Cerebellar nuclear complex (tissue), 1 donor: ENCODE measurements around the gene SLC29A3.
"Not testable (repeated sequence)": the region's sequence is repeated elsewhere in the genome, so short reads cannot be mapped to it uniquely, and the experiment has no call there.

Experiments
- DNase-seq, 2 experiments: peaks; one replicate each; lab custom pipeline; 2025; lab: John Stamatoyannopoulos, UW

The SLC29A3 gene

DNA sequence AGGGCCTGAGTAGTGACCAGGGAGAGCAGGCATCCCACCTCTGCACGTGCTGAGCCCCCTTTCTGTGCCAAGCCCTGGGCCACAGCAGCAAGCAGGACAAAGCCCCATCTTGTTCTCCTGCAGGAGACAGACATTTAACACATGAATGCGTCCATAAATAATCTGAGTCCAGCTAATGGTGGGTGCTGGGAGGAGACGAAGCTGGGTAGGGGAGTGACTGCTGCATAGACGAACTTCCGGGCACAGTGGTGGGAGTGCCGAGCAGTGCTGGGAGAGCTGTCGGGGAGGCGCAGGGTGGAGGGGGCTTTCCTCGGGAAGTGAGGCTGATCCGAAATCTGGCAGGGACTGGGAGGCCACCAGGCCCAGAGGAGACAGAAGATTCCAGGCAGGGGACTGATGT, 35.2 kb upstream of the SLC29A3 start:
- no peak for DNase-seq

DNA sequence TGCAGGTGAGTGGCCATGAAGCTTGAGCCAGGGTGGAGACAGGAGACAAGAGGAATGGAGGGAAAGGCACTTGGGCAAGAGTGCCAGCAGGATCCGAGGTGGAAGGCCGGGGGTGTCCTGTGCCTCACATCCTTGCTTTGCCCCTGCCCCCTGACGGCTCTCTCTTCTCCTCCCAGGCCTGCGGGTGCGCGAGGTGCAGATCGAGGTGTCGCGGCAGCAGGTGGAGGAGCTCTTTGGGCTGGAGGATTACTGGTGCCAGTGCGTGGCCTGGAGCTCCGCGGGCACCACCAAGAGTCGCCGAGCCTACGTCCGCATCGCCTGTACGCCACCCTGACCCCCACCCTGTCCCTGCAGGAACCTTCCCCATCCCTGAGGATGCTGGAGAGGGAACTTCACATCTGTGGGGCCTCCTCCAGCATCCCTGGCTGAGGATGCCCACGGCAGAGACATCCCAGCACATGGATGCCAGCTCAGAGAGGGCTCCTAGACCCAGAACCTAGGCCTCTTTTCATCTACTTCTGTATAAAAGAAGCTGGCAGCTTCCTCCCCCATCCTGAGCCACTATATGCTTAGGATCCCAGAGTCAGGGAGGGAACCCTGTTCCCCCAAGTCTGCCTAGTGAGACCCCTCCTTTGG, 34.4 kb upstream of the SLC29A3 start:
- DNase-seq, result no peak

DNA sequence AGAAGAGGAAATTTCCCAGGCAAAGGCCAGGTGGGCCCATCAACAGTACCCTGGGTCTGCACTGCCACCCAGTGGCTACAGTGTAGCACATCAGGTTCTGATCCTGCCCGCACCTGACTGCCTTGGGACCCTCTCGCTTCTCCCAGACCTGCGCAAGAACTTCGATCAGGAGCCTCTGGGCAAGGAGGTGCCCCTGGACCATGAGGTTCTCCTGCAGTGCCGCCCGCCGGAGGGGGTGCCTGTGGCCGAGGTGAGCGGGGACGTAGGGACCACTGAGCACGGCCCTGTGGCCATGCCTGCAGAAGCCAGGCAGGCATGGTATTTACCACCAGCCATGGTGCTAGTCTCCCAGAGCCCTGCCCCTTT, 33.9 kb upstream of the SLC29A3 start:
- peak in 1 of 2 experiments; percentile 48 for DNase-seq

DNA sequence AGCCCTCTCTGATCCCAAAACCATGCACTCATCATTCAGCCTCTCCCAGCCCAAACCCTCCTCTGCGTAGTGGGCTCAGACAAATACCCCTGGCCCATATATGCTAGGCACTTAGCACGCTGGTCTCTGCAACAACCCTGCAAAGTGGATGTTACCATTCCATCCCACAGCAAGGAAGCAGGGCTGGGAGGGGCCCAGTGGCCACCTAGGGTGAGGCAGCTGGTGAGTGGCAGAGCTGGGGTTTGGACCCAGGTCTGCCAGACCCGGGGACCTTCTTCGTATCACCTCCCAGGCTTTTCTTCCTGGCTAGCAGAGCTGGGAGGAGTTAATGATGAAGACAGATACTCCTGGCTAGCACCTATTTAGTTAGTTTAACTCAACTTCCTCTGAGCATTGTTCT, 33.1 kb upstream of the SLC29A3 start:
- DNase-seq, result no peak

DNA sequence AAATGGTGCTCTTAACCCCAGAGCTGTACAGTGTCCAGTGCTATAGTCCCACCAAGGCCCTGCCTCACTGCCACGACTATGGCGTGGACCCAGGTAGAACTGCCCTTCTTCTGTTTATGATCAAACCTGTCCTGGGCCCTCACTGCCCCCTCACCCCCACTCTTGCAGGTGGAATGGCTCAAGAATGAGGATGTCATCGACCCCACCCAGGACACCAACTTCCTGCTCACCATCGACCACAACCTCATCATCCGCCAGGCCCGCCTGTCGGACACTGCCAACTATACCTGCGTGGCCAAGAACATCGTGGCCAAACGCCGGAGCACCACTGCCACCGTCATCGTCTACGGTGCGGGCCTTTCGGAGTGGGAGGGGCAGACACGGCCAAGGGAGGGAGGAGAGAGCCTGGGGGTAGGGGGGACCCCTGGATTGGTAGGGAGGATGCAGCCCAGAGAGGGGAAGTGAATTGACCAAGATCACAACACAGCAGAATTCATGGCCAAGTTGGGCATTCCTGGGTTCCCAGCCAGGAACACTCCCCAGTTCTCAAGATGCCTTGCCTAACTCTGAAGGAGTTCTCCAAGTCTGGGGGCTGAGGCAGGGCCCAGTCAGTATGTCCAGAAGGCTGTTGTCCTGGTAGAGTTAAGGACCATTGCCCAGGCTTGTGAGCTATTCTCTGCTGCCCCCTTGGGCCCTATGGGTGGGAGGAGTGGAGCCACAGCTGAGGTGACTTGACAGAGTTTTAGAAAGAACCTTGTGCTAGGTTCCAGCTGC, 32.4 kb upstream of the SLC29A3 start:
- no peak for DNase-seq

DNA sequence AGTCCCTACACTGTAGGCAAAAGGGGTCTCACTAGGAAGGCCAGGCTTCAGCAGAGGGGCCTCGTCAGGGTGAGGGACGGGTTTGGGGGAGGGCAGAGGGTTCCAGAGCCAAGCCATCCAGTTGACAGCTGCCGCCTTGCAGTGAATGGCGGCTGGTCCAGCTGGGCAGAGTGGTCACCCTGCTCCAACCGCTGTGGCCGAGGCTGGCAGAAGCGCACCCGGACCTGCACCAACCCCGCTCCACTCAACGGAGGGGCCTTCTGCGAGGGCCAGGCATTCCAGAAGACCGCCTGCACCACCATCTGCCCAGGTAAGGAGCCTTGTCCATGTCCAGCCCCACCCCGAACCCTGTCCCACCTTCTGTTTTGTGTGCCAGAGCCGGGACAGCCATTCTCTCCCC, 31.6 kb upstream of the SLC29A3 start:
- DNase-seq, result no peak

DNA sequence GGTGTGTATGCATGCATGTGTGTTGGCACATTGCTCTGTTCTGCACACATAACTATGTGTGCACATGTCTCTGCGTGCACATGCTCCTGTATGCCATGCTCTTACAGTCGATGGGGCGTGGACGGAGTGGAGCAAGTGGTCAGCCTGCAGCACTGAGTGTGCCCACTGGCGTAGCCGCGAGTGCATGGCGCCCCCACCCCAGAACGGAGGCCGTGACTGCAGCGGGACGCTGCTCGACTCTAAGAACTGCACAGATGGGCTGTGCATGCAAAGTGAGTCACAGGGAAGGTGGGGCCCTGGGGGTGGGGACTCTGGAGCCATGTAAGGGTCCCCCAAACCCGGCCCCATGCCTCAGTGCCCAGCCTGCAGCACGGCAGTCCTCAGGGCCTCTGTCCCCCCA, 30.6 kb upstream of the SLC29A3 start:
- DNase-seq, result no peak

DNA sequence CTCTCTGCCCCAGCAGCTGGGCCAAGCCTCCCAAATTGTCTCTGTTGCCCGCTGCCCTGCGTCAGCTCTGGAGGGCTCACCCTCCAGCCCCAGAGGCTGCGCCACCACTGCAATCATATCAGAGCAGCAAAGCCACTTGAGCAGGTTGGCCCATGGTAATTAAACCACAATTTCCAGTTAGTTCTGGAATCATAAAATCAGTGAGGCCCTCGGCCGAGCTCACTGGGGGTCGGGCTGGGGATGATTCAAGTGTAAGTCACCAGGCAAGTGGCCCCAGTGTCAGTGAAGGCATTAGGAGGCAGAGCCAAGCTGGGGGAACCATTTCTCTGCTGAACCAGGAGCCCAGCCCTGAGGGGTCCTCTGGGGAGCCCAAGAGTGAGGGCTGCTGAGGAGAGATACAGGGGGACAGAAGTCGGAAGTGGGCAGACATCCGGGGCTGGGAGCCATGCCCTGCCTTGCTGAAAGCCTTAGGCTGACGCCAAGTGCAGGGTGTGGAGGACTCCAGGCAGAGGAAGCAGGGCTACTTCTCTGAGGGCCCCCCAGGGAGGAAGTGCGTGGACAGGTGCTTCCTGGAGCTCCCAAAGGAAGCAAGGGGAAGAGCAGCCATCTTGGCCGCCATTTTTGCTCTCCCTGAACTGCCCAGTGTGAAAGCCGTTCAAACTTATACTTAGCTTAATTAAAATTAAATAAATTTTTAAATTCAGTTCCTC, 29.5 kb upstream of the SLC29A3 start:
- no peak for DNase-seq

DNA sequence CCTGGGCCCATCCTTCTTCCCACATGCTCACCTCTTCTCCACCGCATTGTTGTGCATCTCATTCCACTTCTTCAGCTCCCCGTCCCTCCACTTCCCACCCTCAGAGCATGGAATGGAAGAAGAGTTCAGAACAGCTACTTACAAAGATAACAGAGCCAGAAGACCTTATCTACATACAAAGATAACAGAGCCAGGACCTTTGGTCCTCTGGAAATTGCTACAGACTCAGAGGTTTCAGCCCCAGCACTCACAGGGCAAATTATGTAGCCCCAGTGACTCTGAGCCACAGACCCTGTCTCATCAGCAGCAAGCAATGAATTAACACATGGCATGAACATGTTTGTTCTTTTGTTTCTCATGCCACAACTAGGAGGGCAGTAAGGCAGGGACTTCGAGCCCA, 28.7 kb upstream of the SLC29A3 start:
- no peak for DNase-seq

DNA sequence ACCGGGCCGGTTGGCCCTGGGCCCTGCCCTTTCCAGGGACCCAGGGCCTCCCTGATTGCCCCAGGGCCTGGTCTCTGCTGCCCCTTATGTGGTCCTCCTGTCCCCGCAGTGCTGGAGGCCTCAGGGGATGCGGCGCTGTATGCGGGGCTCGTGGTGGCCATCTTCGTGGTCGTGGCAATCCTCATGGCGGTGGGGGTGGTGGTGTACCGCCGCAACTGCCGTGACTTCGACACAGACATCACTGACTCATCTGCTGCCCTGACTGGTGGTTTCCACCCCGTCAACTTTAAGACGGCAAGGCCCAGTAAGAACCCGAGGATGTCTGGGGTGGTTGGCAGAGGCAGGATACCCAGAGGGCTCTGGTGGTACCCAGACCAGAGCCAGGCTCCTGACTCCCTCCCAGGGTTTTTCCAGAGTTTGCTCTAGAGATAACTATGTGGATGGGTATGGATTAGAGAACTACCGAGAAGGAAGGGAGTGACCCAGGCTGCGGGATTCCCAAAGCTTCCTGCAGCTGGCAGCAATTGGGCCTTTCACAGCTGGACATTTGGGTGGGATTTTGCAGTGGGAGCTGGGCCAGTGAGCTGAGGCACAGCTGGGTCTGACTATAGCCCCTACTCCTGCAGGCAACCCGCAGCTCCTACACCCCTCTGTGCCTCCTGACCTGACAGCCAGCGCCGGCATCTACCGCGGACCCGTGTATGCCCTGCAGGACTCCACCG, 28.1 kb upstream of the SLC29A3 start:
- DNase-seq, result no peak

DNA sequence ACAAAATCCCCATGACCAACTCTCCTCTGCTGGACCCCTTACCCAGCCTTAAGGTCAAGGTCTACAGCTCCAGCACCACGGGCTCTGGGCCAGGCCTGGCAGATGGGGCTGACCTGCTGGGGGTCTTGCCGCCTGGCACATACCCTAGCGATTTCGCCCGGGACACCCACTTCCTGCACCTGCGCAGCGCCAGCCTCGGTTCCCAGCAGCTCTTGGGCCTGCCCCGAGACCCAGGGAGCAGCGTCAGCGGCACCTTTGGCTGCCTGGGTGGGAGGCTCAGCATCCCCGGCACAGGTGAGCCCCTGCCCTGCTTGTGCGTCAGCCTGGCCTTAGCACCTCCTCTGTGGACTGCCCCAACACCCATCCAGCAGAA, 27.5 kb upstream of the SLC29A3 start:
- DNase-seq, result no peak

DNA sequence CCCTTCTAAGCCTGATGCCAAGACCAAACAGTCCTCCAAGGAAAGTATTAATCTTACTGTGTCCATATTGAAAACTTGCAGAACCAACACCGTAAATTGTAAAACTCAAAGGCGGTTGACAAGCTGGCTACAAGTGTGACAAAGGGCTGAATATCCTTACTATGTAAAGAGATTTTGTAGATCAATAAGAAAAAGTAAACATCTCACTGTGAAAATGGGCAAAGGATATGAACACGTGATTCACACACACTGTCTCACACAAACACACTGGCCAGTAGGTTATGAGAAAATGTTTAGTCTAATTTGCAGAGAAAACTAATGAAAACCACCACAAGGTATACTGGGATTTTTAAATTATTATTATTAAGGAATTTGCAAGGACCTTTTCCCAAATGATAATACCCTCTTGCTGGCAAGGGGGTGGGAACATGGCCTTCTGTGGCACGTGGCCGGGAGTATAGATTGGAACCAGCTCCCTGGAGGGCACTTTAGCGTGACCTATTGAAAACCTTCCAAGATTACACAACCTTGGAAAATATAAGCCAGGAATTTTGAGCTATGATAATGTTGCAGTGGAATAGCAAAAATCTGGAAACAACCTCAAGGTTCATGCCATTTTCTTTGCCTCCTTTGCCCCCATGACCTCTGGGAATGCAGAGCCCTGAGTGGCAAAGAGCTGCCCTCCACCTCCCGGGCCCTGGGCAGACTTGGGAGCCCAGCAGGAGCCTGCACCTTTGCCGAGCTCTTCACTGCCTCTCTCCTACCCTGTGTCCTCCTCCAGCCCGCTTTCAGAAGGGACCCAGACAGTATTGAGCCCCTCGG, 26.2 kb upstream of the SLC29A3 start:
- no peak for DNase-seq

DNA sequence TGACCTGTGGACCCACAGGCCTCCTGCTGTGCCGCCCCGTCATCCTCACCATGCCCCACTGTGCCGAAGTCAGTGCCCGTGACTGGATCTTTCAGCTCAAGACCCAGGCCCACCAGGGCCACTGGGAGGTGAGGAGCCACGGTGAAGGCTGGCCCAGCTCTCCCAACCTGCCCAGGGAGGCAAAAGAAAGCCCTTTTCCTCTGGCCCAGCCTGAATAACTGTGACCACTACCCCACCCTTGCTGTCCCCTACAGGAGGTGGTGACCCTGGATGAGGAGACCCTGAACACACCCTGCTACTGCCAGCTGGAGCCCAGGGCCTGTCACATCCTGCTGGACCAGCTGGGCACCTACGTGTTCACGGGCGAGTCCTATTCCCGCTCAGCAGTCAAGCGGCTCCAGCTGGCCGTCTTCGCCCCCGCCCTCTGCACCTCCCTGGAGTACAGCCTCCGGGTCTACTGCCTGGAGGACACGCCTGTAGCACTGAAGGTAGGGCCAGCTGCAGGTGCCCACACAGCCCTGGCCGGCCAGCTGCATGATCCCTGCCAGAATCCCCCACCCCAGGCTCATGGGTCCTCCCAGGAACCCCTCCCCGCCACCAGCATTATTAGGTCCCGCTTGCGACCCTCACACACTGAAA, 25.5 kb upstream of the SLC29A3 start:
- no peak for DNase-seq

DNA sequence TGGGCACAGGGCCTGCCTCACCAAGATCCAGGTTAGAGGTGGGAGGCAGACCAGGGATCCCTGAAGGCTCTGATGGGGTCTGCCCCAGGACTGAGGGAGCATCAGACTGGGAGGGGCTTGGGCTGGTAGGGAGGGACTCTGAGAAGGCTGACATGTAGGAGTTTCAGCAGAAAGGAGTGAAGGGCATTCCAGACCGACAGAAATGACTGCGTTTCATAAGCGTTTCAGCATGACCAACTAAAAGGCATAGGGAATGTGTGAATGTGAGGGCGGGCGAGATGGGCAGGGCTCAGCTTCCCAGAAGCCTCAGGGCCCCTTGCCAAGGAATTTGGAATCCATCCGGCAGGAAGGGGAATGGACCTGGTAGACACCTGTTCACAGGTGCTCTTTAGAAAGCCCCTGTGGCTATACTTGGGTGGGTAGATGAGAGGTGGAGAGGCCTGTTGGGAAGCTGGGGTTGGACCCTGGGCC, 24.9 kb upstream of the SLC29A3 start:
- no peak for DNase-seq

DNA sequence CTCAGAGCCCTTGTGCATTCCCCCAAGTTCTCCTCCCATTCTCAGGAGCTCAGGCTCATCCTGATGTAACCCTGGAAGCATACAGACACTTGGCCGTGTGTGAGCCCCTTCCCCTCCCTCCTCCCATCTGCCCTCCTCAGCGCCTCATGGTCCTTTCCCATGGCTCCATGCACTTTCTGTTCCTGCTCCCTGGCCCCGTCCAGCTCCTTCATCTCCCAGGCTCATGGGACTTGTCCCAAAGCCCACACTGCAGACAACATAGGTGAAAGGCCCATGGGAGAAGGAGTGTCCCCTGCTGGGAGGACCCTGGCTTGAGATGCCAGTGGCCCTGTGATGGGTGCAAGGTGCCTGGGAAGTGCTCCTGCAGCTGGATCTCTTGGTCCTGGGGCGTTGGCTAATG, 24.2 kb upstream of the SLC29A3 start:
- no peak for DNase-seq

DNA sequence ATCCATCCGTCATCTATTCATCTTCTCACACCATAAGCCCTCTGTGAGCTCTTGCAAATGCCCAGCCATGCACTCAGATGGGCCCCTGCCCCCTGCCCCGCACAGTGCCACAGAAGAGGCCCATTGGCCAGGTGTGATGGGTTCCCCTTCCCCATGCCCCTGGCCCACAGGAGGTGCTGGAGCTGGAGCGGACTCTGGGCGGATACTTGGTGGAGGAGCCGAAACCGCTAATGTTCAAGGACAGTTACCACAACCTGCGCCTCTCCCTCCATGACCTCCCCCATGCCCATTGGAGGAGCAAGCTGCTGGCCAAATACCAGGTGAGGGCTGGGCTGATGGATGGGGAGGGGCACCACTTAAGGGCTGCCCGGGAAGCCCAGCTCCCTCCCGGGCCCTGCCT, 23.4 kb upstream of the SLC29A3 start:
- DNase-seq, result no peak

DNA sequence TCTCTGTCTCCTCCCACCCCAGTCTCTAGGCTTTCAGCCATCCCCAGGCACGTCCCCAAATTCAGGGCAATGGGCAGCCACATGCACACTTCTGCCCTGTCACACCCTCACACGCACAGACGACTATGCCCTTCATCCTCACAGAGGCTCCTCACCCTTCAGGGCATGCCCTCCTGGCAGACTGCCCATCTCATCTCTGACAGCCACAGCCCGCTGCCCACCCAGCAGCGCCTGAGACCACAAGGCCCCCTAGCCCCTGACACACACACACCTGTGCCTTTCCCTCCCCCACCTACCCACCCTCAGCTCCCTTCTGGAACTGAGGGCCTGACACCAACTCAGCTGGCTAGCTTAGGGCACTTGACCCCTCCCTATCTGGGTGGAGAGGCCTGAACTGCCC, 23.0 kb upstream of the SLC29A3 start:
- no peak for DNase-seq

DNA sequence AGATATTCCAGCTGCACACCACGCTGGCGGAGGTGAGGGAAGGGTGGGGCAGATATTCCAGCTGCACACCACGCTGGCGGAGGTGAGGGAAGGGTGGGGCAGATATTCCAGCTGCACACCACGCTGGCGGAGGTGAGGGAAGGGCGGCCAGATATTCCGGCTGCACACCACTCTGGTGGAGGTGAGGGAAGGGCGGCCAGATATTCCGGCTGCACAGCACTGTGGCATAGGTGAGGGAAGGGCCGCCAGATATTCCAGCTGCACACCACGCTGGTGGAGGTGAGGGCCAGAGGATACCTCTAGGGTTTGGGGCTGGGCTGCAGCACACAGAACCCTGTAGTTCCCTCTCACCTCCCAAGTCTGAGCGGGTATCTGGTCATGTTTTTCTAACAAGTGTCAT, 22.2 kb upstream of the SLC29A3 start:
- DNase-seq, result not testable (repeated sequence)

DNA sequence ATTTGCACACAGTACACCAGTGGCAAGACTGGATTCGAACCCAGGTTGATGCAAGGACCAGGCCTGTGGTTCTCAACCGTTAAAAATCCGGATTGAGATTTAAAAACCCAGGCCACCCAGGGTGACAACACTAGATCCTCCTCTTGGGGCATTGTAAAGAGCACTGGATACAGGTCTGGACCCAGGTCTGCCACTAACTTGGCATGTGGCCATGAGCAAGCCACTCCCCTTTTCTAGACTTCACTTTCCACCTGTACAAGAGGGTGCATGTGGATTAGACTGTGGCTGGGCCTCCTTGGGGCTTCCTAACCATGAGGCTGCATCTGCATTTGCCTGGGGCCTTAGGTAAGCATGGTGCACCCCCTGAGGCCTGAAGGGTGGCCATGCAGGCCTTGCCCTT, 21.7 kb upstream of the SLC29A3 start:
- DNase-seq, result no peak

DNA sequence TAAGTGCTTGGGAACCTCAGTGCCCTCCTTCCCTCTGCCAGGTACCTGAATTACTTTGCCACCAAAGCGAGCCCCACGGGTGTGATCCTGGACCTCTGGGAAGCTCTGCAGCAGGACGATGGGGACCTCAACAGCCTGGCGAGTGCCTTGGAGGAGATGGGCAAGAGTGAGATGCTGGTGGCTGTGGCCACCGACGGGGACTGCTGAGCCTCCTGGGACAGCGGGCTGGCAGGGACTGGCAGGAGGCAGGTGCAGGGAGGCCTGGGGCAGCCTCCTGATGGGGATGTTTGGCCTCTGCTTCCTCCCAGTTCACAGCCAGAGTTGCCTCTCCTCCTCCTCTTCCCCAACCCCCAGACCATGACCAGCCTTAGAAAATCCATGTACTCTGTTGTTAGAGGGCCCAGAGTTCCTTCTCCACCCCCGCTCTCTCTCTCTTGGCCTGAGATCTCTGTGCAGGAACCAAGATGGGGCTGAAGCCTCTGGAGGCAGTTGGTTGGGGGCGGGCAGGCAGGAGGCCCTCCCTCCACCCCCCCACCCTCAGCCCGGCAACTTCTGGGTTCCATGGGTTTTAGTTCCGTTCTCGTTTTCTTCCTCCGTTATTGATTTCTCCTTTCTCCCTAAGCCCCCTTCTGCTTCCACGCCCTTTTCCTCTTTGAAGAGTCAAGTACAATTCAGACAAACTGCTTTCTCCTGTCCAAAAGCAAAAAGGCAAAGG, 19.8 kb upstream of the SLC29A3 start:
- DNase-seq, result no peak
